GM12891 (cell line): ENCODE data around the gene NRSN2.

ENCODE experiments used
- POLR2A ChIP-seq: IDR thresholded peaks from 2 replicates; pipeline ENCODE4 v1.6.1; 2011; ENCODE audit warnings: low read depth, low read length, control low read depth
- POLR2AphosphoS5 ChIP-seq: IDR thresholded peaks from 2 replicates; pipeline ENCODE4 v1.6.1; 2011; ENCODE audit warnings: low read depth, low read length, control low read depth
- SPI1 ChIP-seq: IDR thresholded peaks from 2 replicates; pipeline ENCODE4 v1.6.1; 2011; ENCODE audit warnings: low read depth, low read length, control low read depth
- TAF1 ChIP-seq: IDR thresholded peaks from 2 replicates; pipeline ENCODE4 v1.6.1; 2011; ENCODE audit warnings: low read depth, low read length, control low read depth

DNA sequence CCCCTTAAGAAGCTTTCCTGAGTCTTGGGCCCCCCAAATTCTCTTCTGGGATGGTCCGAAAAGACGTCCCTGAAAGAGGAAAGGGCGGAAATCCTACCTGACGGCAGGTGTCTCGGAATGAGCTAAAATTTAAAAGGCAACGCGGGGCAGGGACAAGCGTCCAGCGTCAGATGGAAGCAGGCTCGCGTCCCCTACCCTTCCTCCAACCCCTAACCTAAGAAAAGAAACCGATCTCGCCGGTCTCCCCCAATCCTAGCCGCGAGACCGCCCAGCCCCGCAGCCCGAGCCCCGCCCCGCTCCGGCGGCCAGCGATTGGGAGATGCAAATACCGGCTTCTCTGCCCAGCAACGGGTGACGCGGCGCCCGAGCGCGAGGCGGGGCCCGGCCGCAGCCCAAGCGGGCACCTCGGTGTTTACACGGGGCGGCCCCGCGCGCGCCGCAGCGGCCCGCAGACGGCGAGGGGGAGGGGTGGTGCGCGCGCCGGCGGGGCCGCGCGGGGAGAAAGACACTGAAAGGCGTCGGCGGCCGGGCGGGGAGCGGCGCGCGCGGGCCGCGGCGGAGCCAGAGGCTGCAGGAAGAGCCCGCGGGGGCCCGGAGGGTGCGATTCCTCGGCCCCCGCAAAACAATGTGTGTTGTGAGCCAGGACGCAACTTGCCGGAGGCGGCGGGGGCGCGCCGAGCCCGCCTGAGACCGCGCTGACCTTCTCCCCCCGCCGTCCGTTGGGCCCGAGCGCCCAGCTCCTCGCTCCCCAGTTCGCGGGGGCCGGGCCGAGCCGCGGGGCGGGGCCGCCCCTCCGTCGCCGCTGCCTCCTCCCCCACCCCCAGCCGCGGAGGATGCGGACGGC is 21.6 kb upstream of the NRSN2 start, which contains the start of gene SOX12:
- TF ChIP-seq TAF1 (peak; percentile 74; the same call in 1 of the 2 replicates), POLR2A (peak; percentile 43; the same call in 1 of the 2 replicates), POLR2AphosphoS5 (no peak), SPI1 (no peak)
